EL (cell line): ENCODE results near the gene ZMAT3.
"Not testable (repeated sequence)": the region's sequence is repeated elsewhere in the genome, so short reads cannot be mapped to it uniquely, and the experiment has no call there.

Source experiments
- DNase-seq: peaks from one replicate; pipeline ENCODE4 v3.0.0-alpha.2; 2016

ZMAT3 gene

GRCh38 chr3:179067839-179068238 lies 3.8 kb downstream of the ZMAT3 start:
- no peak for DNase-seq

DNA sequence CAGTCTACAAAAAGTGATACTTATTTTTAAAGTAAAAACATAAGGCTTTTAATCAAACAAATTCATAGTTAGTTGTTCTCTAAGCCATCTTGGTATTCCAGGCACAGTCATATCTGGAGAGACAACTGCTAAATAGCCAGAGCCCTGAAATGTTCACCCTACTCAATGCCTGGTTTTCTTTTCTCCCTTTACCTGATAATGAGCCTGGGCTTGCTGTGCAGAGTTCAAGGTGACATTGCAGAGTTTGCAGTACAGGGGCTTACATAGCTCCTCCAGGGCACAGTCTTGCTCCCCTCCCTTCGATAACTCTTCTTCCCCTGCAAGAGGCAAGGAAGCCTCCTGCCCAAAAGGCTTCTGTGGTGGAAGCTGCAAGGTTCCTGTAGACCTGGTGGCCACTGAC lies 4.3 kb downstream of the ZMAT3 start:
- DNase-seq: no peak

GRCh38 chr3:179063945-179064560 lies 7.6 kb downstream of the ZMAT3 start:
- peak; percentile 78 for DNase-seq

- no peak for DNase-seq
Measured at GRCh38 chr3:179056326-179056725, 15.3 kb downstream of the ZMAT3 start.

DNA sequence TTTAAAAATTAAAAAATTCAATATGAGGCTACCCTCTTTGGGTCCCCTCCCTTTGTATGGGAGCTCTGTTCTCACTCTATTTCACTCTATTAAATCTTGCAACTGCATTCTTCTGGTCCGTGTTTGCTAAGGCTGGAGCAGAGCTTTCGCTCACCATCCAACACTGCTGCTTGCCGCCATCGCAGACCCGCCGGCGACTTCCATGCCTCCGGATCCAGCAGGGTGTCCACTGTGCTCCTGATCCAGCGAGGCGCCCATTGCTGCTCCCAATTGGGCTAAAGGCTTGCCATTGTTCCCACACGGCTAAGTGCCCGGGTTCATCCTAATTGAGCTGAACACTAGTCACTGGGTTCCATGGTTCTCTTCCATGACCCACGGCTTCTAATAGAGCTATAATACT lies 17.0 kb downstream of the ZMAT3 start:
- not testable (repeated sequence) for DNase-seq

- peak; percentile 17 for DNase-seq
Measured at GRCh38 chr3:179046497-179047353, 24.9 kb downstream of the ZMAT3 start.

GRCh38 chr3:179045719-179046402 lies 25.7 kb downstream of the ZMAT3 start:
- no peak for DNase-seq

- not testable (repeated sequence) for DNase-seq
Measured at GRCh38 chr3:179038899-179039251, 32.7 kb downstream of the ZMAT3 start.

DNA sequence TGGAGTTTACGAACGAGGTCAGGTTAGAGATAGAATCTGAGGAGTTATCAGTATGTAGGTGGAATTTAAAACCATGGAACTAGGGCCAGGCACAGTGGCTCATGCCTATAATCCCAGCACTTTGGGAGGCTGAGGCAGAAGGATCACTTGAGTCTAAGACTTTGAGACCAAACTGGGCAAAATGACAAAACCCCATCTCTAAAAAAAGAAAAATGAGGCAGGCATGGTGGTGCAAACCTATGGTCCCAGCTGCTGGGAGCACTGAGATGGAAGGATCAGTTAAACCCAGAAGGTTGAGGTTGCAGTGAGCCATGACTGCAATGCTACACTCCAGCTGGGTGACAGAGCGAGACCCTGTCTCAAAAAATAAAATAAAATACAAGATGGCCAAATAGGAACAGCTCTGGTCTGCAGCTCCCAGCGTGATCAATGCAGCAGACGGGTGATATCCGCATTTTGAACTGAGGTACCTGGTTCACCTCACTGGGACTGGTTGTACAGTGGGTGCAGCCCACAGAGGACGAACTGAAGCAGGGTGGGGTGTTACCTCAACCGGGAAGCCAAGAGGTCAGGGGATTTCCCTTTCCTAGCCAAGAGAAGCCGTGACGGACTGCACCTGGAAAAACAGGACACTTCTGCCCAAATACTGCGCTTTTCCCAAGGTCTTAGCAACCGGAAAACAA lies 33.3 kb downstream of the ZMAT3 start:
- no peak for DNase-seq

- peak; percentile 99 for DNase-seq
Measured at GRCh38 chr3:179037351-179037750, 34.3 kb downstream of the ZMAT3 start.

- no peak for DNase-seq
Measured at GRCh38 chr3:179036626-179037300, 34.8 kb downstream of the ZMAT3 start.

DNA sequence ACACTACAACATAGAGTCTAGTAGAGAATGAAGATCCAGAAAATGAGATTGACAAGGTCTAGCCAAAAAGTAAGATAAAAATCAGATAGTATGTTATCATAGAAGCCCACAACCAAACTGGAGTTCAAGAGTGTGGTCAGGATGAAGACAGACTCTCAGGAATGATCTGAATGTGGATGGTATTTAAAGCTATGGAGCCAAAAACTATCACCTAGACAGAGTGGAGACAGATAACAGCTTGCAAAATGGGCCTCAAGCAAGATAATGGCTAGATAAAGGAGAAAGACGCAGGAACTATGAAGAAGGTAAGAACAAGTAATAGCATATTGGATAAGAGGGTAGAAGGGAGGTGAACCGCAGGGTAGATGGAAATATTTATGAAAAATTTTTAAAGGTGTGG lies 35.4 kb downstream of the ZMAT3 start:
- peak; percentile 68 for DNase-seq

DNA sequence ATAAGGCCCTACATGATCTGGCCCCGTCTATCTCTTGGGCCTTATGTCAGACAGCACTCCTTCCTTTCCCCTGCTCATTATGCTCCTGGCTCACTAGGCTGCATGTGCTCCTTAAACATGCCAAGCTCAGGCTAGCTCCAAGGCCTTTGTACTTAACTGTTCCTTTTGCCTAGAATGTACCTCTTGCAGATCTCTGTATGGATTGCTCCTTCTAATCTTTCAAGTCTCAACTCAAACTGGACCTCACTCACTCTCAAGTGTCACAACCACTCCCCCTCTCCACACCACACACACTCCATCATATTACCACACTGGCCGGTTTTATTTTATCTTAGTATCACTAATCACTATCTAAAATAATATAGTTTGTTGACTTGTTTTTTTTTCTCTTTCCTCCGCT lies 36.4 kb downstream of the ZMAT3 start:
- no peak for DNase-seq

DNA sequence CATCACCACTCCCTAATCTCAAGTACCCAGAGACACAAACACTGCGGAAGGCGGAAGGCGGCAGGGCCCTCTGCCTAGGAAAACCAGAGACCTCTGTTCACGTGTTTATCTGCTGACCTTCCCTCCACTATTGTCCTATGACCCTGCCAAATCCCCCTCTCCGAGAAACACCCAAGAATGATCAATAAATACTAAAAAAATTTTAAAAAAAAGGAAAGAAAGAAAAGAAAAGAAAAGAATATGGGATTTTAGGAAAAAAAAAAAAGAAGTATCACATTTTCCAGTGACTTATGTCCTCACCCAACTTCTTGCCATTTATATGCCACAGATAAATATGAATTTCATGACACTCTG lies 38.3 kb downstream of the ZMAT3 start:
- DNase-seq: not testable (repeated sequence)

GRCh38 chr3:179032454-179033303 lies 38.9 kb downstream of the ZMAT3 start:
- DNase-seq: not testable (repeated sequence)

- no peak for DNase-seq
Measured at GRCh38 chr3:179029096-179029495, 42.5 kb downstream of the ZMAT3 start.

DNA sequence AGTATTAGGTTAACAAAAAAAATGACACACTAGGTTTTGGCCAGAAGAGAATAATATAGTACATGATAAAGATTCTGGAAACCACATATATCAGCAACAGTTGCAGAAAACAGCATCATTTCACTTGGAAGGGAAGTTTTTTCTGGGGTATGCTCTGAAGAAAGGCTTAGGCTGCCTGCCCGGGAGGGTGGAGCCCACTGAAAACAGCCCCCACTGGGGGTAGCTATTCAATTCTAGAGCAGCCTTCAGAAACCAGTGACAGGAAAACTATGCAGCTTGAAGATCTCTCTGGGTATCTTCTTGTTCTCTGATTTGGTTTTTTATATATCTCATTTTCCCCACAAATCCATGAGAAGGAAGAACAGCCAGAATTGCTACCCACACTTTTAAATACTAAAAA lies 43.2 kb downstream of the ZMAT3 start:
- DNase-seq: no peak

DNA sequence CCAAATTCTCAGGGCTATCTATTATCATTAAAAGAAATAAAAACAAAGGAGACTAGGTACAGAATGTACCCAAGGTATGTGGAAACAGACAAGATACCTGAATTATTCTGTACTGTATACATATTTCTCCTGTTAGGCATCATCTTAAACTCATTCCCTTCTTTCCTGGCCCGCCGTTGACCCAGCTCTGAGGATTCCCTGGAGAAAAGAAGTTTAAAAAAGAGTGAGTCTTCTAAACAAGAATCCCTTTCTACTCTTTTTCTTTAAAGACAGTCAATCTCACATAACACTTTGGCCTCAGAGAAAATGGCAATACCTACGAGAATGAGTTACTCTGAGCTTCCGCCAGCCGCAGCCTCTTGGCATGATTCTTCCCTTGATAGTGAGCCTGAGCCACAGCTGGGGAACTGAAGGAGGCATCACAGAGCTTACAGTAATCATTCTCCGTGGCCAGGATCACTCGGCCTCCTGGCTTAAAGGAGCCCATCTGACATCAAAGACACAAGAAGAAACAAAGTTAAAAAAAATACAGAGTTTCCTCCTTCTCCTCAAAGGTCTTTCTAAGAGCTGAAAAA lies 44.2 kb downstream of the ZMAT3 start:
- DNase-seq: no peak

GRCh38 chr3:179026636-179027035 lies 45.0 kb downstream of the ZMAT3 start:
- peak; percentile 38 for DNase-seq

DNA sequence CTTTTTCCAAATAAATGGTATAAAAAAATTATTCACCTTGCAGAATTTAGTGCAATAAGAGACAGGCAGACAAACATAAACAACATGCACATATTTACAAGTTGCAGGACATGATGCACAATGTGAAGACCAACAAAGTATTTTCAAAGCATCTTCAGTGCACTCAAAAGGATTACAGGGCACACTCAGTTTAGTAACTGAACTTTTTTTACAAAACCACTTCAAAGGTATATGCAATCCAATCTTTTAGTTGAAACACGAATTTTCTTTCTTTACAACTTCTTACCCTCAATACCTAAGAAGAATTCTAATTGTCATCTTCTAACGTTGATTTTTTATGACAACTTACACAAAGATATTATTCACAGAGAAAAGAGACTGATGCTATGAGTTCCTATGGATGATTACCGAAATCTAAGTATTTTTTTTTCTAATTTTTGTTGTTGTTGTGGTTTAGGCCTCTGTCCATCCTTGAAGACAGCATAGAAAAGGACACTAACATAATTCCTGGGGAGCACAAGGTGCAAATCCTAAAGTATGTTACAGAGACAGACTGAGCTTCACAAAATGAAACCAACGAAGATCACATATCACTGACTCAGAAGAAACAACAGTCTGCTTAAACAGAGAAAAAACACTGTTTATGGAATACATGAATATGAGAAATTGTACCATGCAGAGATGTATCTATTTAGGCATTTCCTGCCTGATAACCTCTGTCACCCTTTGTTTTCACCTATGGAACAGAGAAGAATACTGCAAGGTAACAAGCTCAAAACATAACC lies 50.3 kb downstream of the ZMAT3 start:
- no peak for DNase-seq

GRCh38 chr3:179020112-179020511 lies 51.5 kb downstream of the ZMAT3 start:
- no peak for DNase-seq
